Measurements from ENCODE around the gene MEGF6.

DNA sequence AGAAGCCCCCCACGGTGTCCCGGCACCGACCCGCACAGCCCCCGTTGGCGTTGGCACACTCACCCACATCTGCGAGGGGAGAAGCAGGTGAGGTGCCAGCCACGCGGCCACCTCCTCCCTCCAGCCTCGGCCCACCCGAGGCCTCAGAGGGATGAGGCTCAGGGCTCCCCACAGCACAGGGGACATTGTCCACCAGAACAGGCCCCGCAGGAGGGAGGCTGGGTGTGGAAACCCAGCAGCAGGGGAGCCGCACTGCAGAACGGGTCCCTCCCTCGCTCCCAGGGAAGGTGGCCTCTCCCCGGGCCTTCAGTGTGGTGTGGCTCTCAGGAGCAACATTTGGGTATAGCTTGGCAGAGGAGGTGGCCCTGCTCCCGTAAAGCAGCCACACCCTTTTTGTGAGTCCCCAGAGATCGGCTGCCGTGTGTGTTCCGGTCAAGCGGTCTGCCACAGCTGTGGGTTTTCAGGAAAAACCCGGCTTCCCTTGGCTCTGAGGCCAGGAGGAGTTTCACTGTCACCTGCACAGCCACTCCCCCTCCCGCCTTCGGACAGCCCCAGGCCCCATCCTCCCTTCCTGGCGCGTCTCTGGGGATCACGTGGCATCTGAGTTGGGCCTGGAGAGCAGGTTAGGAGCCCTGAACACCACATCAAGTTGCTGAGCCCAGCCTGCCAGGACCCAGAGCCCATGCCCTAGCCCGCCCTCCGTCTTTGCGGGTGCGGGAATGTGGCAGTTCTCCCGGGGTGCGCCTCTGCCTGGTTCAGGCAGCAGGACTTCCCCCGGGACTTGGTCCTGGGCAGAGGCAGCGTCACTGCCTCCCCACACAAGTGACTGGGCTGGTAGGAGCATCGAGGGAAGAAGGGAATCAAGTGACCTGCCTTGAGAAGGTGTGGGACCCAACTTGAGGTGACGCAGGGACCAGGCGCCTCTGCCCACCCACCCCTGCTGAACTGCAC lies 64.0 kb downstream of the MEGF6 start:
- TF ChIP-seq EZH2 (IDR thresholded peaks at IDR 0.05), result no peak
- no peak for TF ChIP-seq POLR2AphosphoS5 (IDR thresholded peaks at IDR 0.05; ENCODE audit: borderline replicate concordance, low read depth, low read length)
- TF ChIP-seq FOXP2 (optimal IDR thresholded peaks at IDR 0.05; ENCODE audit: control extremely low read depth, extremely low read length, insufficient read depth), result no peak
